ENCODE measurements around the gene CFAP45. TPM values are rescaled to one million over a fixed set of nuclear protein-coding genes. Genes with fewer than 3 reads are reported as not detected.

The CFAP45 gene
- polyA plus RNA-seq, 2 of the 4 experiments (the other 2 are of a cell fraction) = 0.67 to 0.89 TPM

- 69% methylated on average over 1 of the region's 4 CpGs for WGBS (ENCODE audit: missing lambda C conversion rate)
- FAIRE-seq (no peak), DNase-seq (ENCODE audit: low read depth in 1 of 2, low spot score in 1 of 2) (no peak), ATAC-seq (no peak)
- H3K27ac ChIP-seq = no peak within 1 kb of the TSS
- H3K9me3 ChIP-seq = no peaks in the 10 kb centered on the region
- CTCF ChIA-PET = interaction anchor here (1.1 to 2.0 kb wide), 2 partner anchors 10 to 29 kb away, joined by 3 to 7 read pairs; no protein-coding TSS in a partner anchor
- H3K4me2 ChIP-seq = no peak within 1 kb of the TSS
- POLR2A ChIA-PET = no interaction called here
- no peak within 1 kb of the TSS for H3K4me3 ChIP-seq
- H3K4me1 ChIP-seq = no peaks in the 10 kb centered on the region
- TF ChIP-seq MYC (IDR thresholded peaks at IDR 0.05; ENCODE audit: borderline replicate concordance, low read length) (no peak), USF2 (IDR thresholded peaks at IDR 0.05) (no peak), MAFK (IDR thresholded peaks at IDR 0.05; ENCODE audit: partially characterized antibody) (no peak), HMGXB4 (CRISPR knock-in tag; IDR thresholded peaks at IDR 0.05; ENCODE audit: borderline replicate concordance) (no peak), MAX (IDR thresholded peaks at IDR 0.05) (no peak), RFX5 (IDR thresholded peaks at IDR 0.05) (no peak), POLR2AphosphoS2 (conservative IDR thresholded peaks at IDR 0.05; ENCODE audit: low read length) (no peak), SMC3 (IDR thresholded peaks at IDR 0.05) (no peak), EHF (CRISPR knock-in tag; IDR thresholded peaks at IDR 0.05) (no peak), BCL3 (IDR thresholded peaks at IDR 0.05) (no peak), HES2 (IDR thresholded peaks at IDR 0.05) (no peak), TP53 (CRISPR knock-in tag; IDR thresholded peaks at IDR 0.05) (no peak), ELK1 (IDR thresholded peaks at IDR 0.05; ENCODE audit: low read depth, low read length) (no peak), PBX3 (IDR thresholded peaks at IDR 0.05) (no peak), FOXS1 (CRISPR knock-in tag; IDR thresholded peaks at IDR 0.05) (no peak), ESRRA (IDR thresholded peaks at IDR 0.05; ENCODE audit: borderline replicate concordance, low read length) (no peak)
Measured at GRCh38 chr1:159862557-159862956, 37.4 kb downstream of the CFAP45 start, which contains the start of gene VSIG8. TSS of gene VSIG8 (minus strand) at chr1:159862657. CDS start at chr1:159862521, 136 bp downstream.

- ChIA-PET POLR2A (no interaction called here), CTCF (interaction anchor here (1.1 to 2.0 kb wide), 2 partner anchors 10 to 29 kb away, joined by 3 to 7 read pairs; no protein-coding TSS in a partner anchor)
- no peak for ATAC-seq
- Histone ChIP-seq H3K9me3 (no peaks in the 10 kb centered on the region), H3K4me1 (no peaks in the 10 kb centered on the region), H3K4me3 (no peak overlapping the region), H3K27ac (no peak overlapping the region), H3K4me2 (no peak overlapping the region)
- FAIRE-seq = no peak
- no peak for DNase-seq (ENCODE audit: low read depth in 1 of 2, low spot score in 1 of 2)
- 55% methylated on average over 5 of the region's 5 CpGs for WGBS (ENCODE audit: missing lambda C conversion rate)
- no peak for TF ChIP-seq PBX3 (IDR thresholded peaks at IDR 0.05)
- no peak for TF ChIP-seq HOXB5 (CRISPR knock-in tag; IDR thresholded peaks at IDR 0.05)
- no peak for TF ChIP-seq RCOR1 (IDR thresholded peaks at IDR 0.05; ENCODE audit: low read depth, low read length)
- TF ChIP-seq HEYL (CRISPR knock-in tag; IDR thresholded peaks at IDR 0.05) = no peak
- TF ChIP-seq MAFK (IDR thresholded peaks at IDR 0.05; ENCODE audit: partially characterized antibody) = no peak
- TF ChIP-seq MYC (IDR thresholded peaks at IDR 0.05; ENCODE audit: borderline replicate concordance, low read length) = no peak
- no peak for TF ChIP-seq JUN (IDR thresholded peaks at IDR 0.05)
- TF ChIP-seq ELK1 (IDR thresholded peaks at IDR 0.05; ENCODE audit: low read depth, low read length) = no peak
- no peak for TF ChIP-seq ZSCAN20 (CRISPR knock-in tag; IDR thresholded peaks at IDR 0.05)
- TF ChIP-seq REST (IDR thresholded peaks at IDR 0.05) = no peak
Measured at GRCh38 chr1:159862031-159862430, 37.9 kb downstream of the CFAP45 start.
